Tibial nerve (tissue), 4 donors: ENCODE data around the gene DSC1.

Experiments
- CTCF ChIP-seq, 5 experiments: fragments of 200-600 bp in 3 of 5; fragments of 450-650 bp in 2 of 5; sonication (generic) in 3 of 5; IDR thresholded peaks; one replicate each; pipeline ENCODE4 v1.5.1; 2016 to 2019; ENCODE audit warnings: antibody characterized with exemption in 5 of 5, mild to moderate bottlenecking in 3 of 5, moderate library complexity in 2 of 5
- EP300 ChIP-seq, 2 donors: sonication (generic); formaldehyde crosslinking; IDR thresholded peaks; one replicate each; pipeline ENCODE4 v1.6.1; 2017; ENCODE audit warnings: antibody characterized with exemption in 2 of 2, mild to moderate bottlenecking in 1 of 2
- POLR2A ChIP-seq, 2 donors: fragments of 450-650 bp; IDR thresholded peaks; one replicate each; pipeline ENCODE4 v1.6.1; 2017; ENCODE audit warnings: antibody characterized with exemption in 2 of 2, mild to moderate bottlenecking in 2 of 2, moderate library complexity in 2 of 2

GRCh38 chr18:31156821-31157763 is 5.6 kb downstream of the DSC1 start:
- TF ChIP-seq CTCF (IDR thresholded peaks at IDR 0.05) (no peak), POLR2A (IDR thresholded peaks at IDR 0.05) (no peak), EP300 (IDR thresholded peaks at IDR 0.05) (no peak)
